Chondrocyte (in vitro differentiated cells): ENCODE measurements around the gene RUBCNL. TPM values are rescaled to one million over a fixed set of nuclear protein-coding genes. Genes with fewer than 3 reads are reported as not detected.

ENCODE experiments used
- DNase-seq: peaks from one replicate; pipeline ENCODE4 v3.0.0; 2021; ENCODE audit warnings: mixed read lengths, low spot score
- H3K27ac Mint-ChIP-seq: one replicate; pipeline ENCODE4 v1.8.0; 2021; ENCODE audit warnings: mild to moderate bottlenecking, moderate library complexity, mixed read lengths; ENCODE audit not compliant: unreplicated experiment
- H3K27me3 Mint-ChIP-seq: 2 replicates; pipeline ENCODE4 v1.8.0; 2021; ENCODE audit warnings: low read depth, mixed read lengths
- H3K36me3 Mint-ChIP-seq: 2 replicates; pipeline ENCODE4 v1.8.0; 2021; ENCODE audit warnings: low read depth, mixed read lengths
- H3K4me1 Mint-ChIP-seq: 2 replicates; pipeline ENCODE4 v1.8.0; 2021; ENCODE audit warnings: low read depth, mild to moderate bottlenecking, mixed read lengths
- H3K4me3 Mint-ChIP-seq: one replicate; pipeline ENCODE4 v1.8.0; 2021; ENCODE audit warnings: mild to moderate bottlenecking, moderate library complexity, mixed read lengths; ENCODE audit not compliant: unreplicated experiment
- H3K9me3 Mint-ChIP-seq: 2 replicates; pipeline ENCODE4 v1.8.0; 2021; ENCODE audit warnings: low read depth, mixed read lengths
- CTCF ChIP-seq: fragments of 200-600 bp; sonication (generic); IDR thresholded peaks from 2 replicates; pipeline ENCODE4 v1.5.0; 2021; ENCODE audit warnings: antibody characterized with exemption, mild to moderate bottlenecking, moderate library complexity
- total RNA-seq: library from RNA; stranded (reverse); gene quantifications from 3 replicates; pipeline ENCODE4 v1.2.1, GENCODE V29; 2021

Gene RUBCNL
- total RNA-seq, 1 donor from 2014 or later, result 2.0 TPM

GRCh38 chr13:46334035-46334822, 52.8 kb downstream of the RUBCNL start:
- Mint-ChIP-seq H3K4me1 (peaks cover 24% of the 10 kb centered on the region), H3K27me3 (peaks cover 4% of the 10 kb centered on the region), H3K4me3 (no peak overlapping the region), H3K36me3 (peaks cover 2% of the 10 kb centered on the region), H3K9me3 (peaks cover 7% of the 10 kb centered on the region), H3K27ac (no peak overlapping the region)
- DNase-seq, result no peak
- no peak for TF ChIP-seq CTCF

- Mint-ChIP-seq H3K27ac (no peak overlapping the region), H3K36me3 (peaks cover 2% of the 10 kb centered on the region), H3K4me1 (peaks cover 12% of the 10 kb centered on the region), H3K9me3 (peaks cover 7% of the 10 kb centered on the region), H3K27me3 (peaks cover 8% of the 10 kb centered on the region), H3K4me3 (no peak overlapping the region)
- no peak for TF ChIP-seq CTCF
- DNase-seq, result no peak
These were observed 54.3 kb downstream of the RUBCNL start for GRCh38 chr13:46332772-46333171.

- H3K9me3 Mint-ChIP-seq, result peaks cover 6% of the 10 kb centered on the region
- no peak overlapping the region for H3K27ac Mint-ChIP-seq
- peaks cover 8% of the 10 kb centered on the region for H3K27me3 Mint-ChIP-seq
- no peak overlapping the region for H3K4me3 Mint-ChIP-seq
- no peak for TF ChIP-seq CTCF
- no peaks in the 10 kb centered on the region for H3K36me3 Mint-ChIP-seq
- peaks cover 8% of the 10 kb centered on the region for H3K4me1 Mint-ChIP-seq
- DNase-seq, result no peak
These were observed 57.4 kb downstream of the RUBCNL start for GRCh38 chr13:46329624-46330023.

GRCh38 chr13:46327246-46327645, 59.8 kb downstream of the RUBCNL start:
- Mint-ChIP-seq H3K27ac (no peak overlapping the region), H3K9me3 (peaks cover 6% of the 10 kb centered on the region), H3K27me3 (peaks cover 8% of the 10 kb centered on the region), H3K36me3 (no peaks in the 10 kb centered on the region), H3K4me3 (no peak overlapping the region), H3K4me1 (no peaks in the 10 kb centered on the region)
- TF ChIP-seq CTCF, result no peak
- DNase-seq, result no peak

GRCh38 chr13:46324976-46325375, 62.1 kb downstream of the RUBCNL start:
- Mint-ChIP-seq H3K4me3 (no peak overlapping the region), H3K9me3 (peaks cover 6% of the 10 kb centered on the region), H3K27me3 (peaks cover 6% of the 10 kb centered on the region), H3K4me1 (no peaks in the 10 kb centered on the region), H3K36me3 (no peaks in the 10 kb centered on the region), H3K27ac (no peak overlapping the region)
- TF ChIP-seq CTCF, result no peak
- DNase-seq, result no peak
